Heart left ventricle (tissue), 16 donors: ENCODE data around the gene ECHDC3. TPM values are rescaled to one million over a fixed set of nuclear protein-coding genes. Genes with fewer than 3 reads are reported as not detected.

Experiments
- ATAC-seq, 4 donors: fragments of 200-7000 bp; cut with Tn5 transposase; one replicate each; pipeline ENCODE4 v1.9.1; 2020 to 2022; ENCODE audit warnings: moderate library complexity in 4 of 4, mild to moderate bottlenecking in 3 of 4, moderate number of reproducible peaks in 1 of 4
- DNase-seq, 5 donors: peaks; one replicate each; pipeline ENCODE4 v3.0.0-alpha.2; 2020
- H3K27ac ChIP-seq, 12 donors: fragments of 200-600 bp; sonication (generic) in 4 of 12; one replicate each; pipeline versions ENCODE4 v1.5.0 to v1.8.0; 2016 to 2022; ENCODE audit warnings: mild to moderate bottlenecking in 2 of 12
- H3K27me3 ChIP-seq, 9 donors: fragments of 200-600 bp; sonication (generic) in 2 of 9; one replicate each; pipeline versions ENCODE4 v1.5.1 to v1.8.0; 2016 to 2022; ENCODE audit warnings: mild to moderate bottlenecking in 3 of 9
- H3K36me3 ChIP-seq, 9 donors: fragments of 200-600 bp; sonication (generic) in 2 of 9; one replicate each; pipeline versions ENCODE4 v1.5.0 to v1.8.0; 2018 to 2022; ENCODE audit warnings: mild to moderate bottlenecking in 2 of 9
- H3K4me1 ChIP-seq, 12 donors: fragments of 200-600 bp; sonication (generic) in 4 of 12; one replicate each; pipeline versions ENCODE4 v1.5.0 to v1.8.0; 2016 to 2022; ENCODE audit warnings: mild to moderate bottlenecking in 3 of 12
- H3K4me3 ChIP-seq, 12 donors: fragments of 200-600 bp; sonication (generic) in 4 of 12; one replicate each; pipeline versions ENCODE4 v1.5.0 to v1.8.0; 2017 to 2022; ENCODE audit warnings: mild to moderate bottlenecking in 9 of 12, moderate library complexity in 4 of 12
- H3K9me3 ChIP-seq, 12 donors: fragments of 200-600 bp; sonication (generic) in 4 of 12; one replicate each; pipeline versions ENCODE4 v1.5.0 to v1.8.0; 2016 to 2022; ENCODE audit warnings: mild to moderate bottlenecking in 1 of 12
- POLR2A ChIP-seq, 2 donors: fragments of 450-650 bp; IDR thresholded peaks; one replicate each; pipeline ENCODE4 v1.6.1; 2017; ENCODE audit warnings: antibody characterized with exemption in 2 of 2, mild to moderate bottlenecking in 2 of 2, moderate library complexity in 2 of 2
- WGBS, 4 donors: extraction: QIAGEN DNeasy Blood & Tissue Kit in 2 of 4; methylation state at CpG; one replicate each; pipeline versions ENCODE4 v1.1.5 to v1.1.7; 2013 to 2018; 5-methylcytosine and 5-hydroxymethylcytosine counted together
- intact Hi-C, 10 donors: fragments of 100-400 bp; cut with DNase I; formaldehyde crosslinking; loops; one replicate each; pipeline versions ENCODE4 v1.11.1 to v1.14.2; 2022
- polyA plus RNA-seq, 2 donors: library from polyadenylated mRNA; stranded (reverse); fragments of 200-250 nt; gene quantifications; one replicate each; pipeline ENCODE4 v1.2.3, GENCODE V29; 2013
- total RNA-seq, 9 donors: library from RNA; depleted of rRNA in 2 of 9; stranded (reverse); fragments of >200 nt in 2 of 9; fragmentation: NEBNext Ultra II Directional in 3 of 9; extraction: Animal tissue kit (Norgen Biotek cat#: 25700) in 3 of 9; gene quantifications; one replicate each; pipeline versions ENCODE4 v1.1.0 to v1.2.4, GENCODE V29; 2016 to 2023
- TF ChIP-seq, protein P1 (sequence below), 12 donors: fragments of 200-600 bp; sonication (generic) in 4 of 12; IDR thresholded peaks; one replicate each; pipeline versions ENCODE4 v1.5.0 to v1.8.0; 2018 to 2022; ENCODE audit warnings: antibody characterized with exemption in 12 of 12, mild to moderate bottlenecking in 5 of 12
- donor health status: ischemic (EF 13 %, LVEDD 7.1; RV severe dilation, severe dysfunction).
- donor health status: healthy with polysubstance abuse.
- donor health status: DM: no; HTN: yes; CAD: no.
- donor health status: DM: no; HTN: no; CAD: no.
- donor health status: ischemic (EF 25% LVEDD 6.9; RV normal size, moderate dysfunction).
- donor health status: ischemic (EF 25% LVEDD 5.7; RV mildly dilated, moderate dysfunction).
- donor health status: healthy.
- donor health status: DM: yes; HTN: yes; CAD: no.
- donor health status: ischemic (EF 35%, LVEDD 5.7; RV mildly dilated, moderate dysfunction).
- donor health status: nonischemic (EF 11% LVEDD 7.7; RV severe dilation, severe dysfunction).
- donor health status: DM: yes; HTN: yes; CAD: no.
- donor health status: PGD.
- donor health status: ischemic (EF 29% LVEDD 5.4; RV normal size, mild dysfunction).
- donor health status: nonischemic (EF 23%, LVEDD 6.1; RV moderate dilation, normal function).

The ECHDC3 gene
- total and polyA plus RNA-seq, 11 donors = 30.2 to 554 (median 66.1) TPM

DNA sequence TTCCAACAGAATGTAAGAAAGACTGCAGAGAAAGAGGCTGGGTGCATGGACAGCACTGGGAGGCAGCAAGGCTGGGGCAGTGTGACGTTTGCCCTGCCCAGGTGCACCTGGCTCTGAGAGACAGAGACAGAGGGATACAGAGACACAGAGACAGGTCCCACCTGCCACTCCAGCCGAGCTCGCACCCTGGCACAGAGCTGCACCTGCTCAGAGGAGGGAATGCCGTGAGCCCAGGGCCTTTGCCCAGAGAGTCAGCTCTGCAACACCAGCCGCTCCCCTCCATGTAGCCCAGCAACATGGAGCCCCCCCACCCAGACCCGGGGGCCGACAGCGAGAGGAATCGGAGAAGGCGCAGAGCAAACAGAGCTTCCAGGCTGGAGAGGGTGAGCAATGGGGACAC lies 45.7 kb downstream of the ECHDC3 start:
- Histone ChIP-seq H3K4me1 (no peaks in the 10 kb centered on the region), H3K27me3 (peaks cover 0 to 12% (median 0%) of the 10 kb centered on the region in 9 donors), H3K9me3 (no peaks in the 10 kb centered on the region), H3K27ac (no peak overlapping the region), H3K4me3 (no peak overlapping the region), H3K36me3 (no peaks in the 10 kb centered on the region)
- 66 to 92% (median 90%) methylated on average over 6 to 10 of the region's 10 CpGs for WGBS, 4 donors
- intact Hi-C loops = loop anchor here in 1 of 10 donors (5.0 kb wide), 1 partner anchor 199 kb away; no protein-coding TSS in a partner anchor
- TF ChIP-seq, protein P1, sequence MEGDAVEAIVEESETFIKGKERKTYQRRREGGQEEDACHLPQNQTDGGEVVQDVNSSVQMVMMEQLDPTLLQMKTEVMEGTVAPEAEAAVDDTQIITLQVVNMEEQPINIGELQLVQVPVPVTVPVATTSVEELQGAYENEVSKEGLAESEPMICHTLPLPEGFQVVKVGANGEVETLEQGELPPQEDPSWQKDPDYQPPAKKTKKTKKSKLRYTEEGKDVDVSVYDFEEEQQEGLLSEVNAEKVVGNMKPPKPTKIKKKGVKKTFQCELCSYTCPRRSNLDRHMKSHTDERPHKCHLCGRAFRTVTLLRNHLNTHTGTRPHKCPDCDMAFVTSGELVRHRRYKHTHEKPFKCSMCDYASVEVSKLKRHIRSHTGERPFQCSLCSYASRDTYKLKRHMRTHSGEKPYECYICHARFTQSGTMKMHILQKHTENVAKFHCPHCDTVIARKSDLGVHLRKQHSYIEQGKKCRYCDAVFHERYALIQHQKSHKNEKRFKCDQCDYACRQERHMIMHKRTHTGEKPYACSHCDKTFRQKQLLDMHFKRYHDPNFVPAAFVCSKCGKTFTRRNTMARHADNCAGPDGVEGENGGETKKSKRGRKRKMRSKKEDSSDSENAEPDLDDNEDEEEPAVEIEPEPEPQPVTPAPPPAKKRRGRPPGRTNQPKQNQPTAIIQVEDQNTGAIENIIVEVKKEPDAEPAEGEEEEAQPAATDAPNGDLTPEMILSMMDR (IDR thresholded peaks at IDR 0.05) = no peak
- no peak for TF ChIP-seq POLR2A (IDR thresholded peaks at IDR 0.05)
- ATAC-seq (no peak), DNase-seq (no peak)

DNA sequence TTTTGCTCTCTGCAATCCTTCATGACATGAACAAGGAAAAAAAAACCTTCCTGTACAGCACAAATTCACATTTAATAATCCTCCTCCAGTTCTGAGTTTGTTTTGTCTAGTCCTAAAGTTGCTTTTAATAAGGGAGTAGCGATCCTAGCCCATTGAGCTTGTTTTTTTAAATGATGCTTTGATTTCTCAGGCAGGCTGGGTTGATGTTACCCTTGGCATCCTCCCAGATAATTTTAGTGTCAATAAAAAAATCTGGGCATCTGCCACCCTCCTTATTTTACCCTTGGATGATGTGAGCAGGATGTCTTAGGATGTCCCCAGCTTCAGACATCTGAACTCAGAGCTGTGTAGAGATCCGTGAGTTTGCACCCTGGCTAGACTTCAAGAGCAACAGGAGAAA lies 47.1 kb downstream of the ECHDC3 start:
- DNase-seq (no peak), ATAC-seq (no peak)
- no peaks in the 10 kb centered on the region for H3K36me3 ChIP-seq
- H3K4me1 ChIP-seq = no peaks in the 10 kb centered on the region
- 58 to 71% (median 65%) methylated on average over 2 of the region's 2 CpGs for WGBS, 4 donors
- TF ChIP-seq, protein P1 (IDR thresholded peaks at IDR 0.05) = no peak
- no peak for TF ChIP-seq POLR2A (IDR thresholded peaks at IDR 0.05)
- no peaks in the 10 kb centered on the region for H3K9me3 ChIP-seq
- no peak overlapping the region for H3K27ac ChIP-seq
- intact Hi-C loops = loop anchor here in 1 of 10 donors (5.0 kb wide), 1 partner anchor 198 kb away; no protein-coding TSS in a partner anchor
- H3K27me3 ChIP-seq = peaks cover 0 to 12% (median 0%) of the 10 kb centered on the region in 9 donors
- no peak overlapping the region for H3K4me3 ChIP-seq

DNA sequence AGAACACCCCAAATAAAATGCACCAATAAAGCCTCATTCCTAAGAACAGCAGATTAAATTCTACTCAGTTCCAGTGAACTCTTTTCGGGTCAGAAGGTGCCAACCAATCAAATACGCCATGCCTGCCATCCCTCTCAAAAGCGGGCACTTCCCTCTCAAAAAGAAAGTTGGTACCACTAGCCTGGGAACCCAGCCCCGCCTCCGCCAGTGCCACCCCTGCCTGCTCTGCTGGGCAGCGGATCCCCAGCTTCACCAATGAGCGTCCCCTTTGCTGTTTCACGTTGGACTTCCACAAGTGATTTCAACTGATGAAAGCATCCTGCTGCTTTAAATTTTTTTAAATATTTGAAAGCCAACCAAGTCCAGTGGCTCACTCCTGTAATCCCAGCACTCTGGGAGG lies 47.8 kb downstream of the ECHDC3 start:
- TF ChIP-seq, protein P1 (IDR thresholded peaks at IDR 0.05) = no peak
- no peaks in the 10 kb centered on the region for H3K9me3 ChIP-seq
- peaks cover 0 to 12% (median 0%) of the 10 kb centered on the region in 9 donors for H3K27me3 ChIP-seq
- H3K4me3 ChIP-seq = no peak overlapping the region
- no peaks in the 10 kb centered on the region for H3K36me3 ChIP-seq
- no peaks in the 10 kb centered on the region for H3K4me1 ChIP-seq
- ATAC-seq = no peak
- WGBS, 4 donors = 81 to 88% (median 83%) methylated on average over 8 of the region's 8 CpGs
- no peak overlapping the region for H3K27ac ChIP-seq
- no peak for DNase-seq
- intact Hi-C loops = loop anchor here in 4 of 10 donors (5.0 kb wide), 1 partner anchor 197 kb away; no protein-coding TSS in a partner anchor

DNA sequence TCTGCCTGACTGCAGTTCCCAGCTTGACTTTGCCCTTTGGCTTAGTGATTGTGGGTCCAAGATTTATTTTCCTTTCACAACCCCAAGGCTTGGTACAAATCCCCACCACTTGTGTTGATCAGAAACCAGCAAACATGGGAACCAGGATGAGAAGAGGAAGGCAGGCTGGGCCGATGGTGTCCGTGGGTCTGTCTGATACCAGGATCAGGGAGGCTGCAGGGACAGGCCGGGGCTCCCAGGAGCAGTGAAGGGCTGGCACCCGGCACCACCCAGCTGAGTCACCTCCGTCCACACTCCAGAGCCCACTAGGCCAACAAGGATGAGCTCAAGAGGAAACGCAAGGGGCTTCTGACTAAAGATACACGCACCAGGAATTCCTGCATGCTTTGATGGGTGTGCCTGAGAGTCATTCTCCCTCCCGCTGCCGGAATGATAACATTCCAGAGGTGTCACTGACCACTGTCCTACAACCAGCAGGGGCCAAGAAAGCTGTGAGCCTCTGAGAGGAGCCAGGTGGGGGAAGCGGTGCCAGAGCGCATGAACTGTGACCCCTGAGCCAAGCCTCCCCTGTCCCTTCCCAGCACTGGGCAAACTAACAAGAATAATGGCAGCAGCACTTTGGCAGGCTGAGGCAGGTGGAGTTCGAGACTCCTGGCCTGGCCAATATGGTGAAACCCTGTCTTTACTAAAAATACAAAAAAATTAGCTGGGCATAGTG lies 51.7 kb downstream of the ECHDC3 start:
- Histone ChIP-seq H3K4me3 (no peak overlapping the region), H3K27ac (no peak overlapping the region), H3K4me1 (peaks cover 0 to 5% (median 0%) of the 10 kb centered on the region in 12 donors), H3K9me3 (no peaks in the 10 kb centered on the region), H3K36me3 (no peaks in the 10 kb centered on the region), H3K27me3 (peaks cover 0 to 12% (median 0%) of the 10 kb centered on the region in 9 donors)
- no peak for DNase-seq
- intact Hi-C loops = loop anchor here in 3 of 10 donors (5.0 kb wide), 1 partner anchor 193 kb away; no protein-coding TSS in a partner anchor
- no peak for ATAC-seq
- TF ChIP-seq, protein P1 (IDR thresholded peaks at IDR 0.05) = no peak
- TF ChIP-seq POLR2A (IDR thresholded peaks at IDR 0.05) = no peak
- 76 to 85% (median 78%) methylated on average over 12 of the region's 12 CpGs for WGBS, 4 donors
